Testis (tissue), 3 donors: Measurements from ENCODE around the gene BDKRB1. TPM values are rescaled to one million over a fixed set of nuclear protein-coding genes. Genes with fewer than 3 reads are reported as not detected.

Source experiments
- DNase-seq: peaks from one replicate; pipeline ENCODE4 v3.0.0-alpha.2; 2019
- H3K27ac ChIP-seq, 2 donors: fragments of 200-600 bp; sonication (generic); one replicate each; pipeline ENCODE4 v1.5.1; 2019
- H3K27me3 ChIP-seq: fragments of 200-600 bp; sonication (generic); one replicate; pipeline ENCODE4 v1.5.1; 2019
- H3K36me3 ChIP-seq: fragments of 200-600 bp; sonication (generic); one replicate; pipeline ENCODE4 v1.5.1; 2017; ENCODE audit warnings: low read depth; ENCODE audit errors: missing control alignments
- H3K4me1 ChIP-seq: fragments of 200-600 bp; sonication (generic); one replicate; pipeline ENCODE4 v1.5.1; 2019
- H3K4me3 ChIP-seq, 2 donors: fragments of 200-600 bp; sonication (generic); one replicate each; pipeline ENCODE4 v1.5.1; 2017 to 2019
- H3K9me3 ChIP-seq: fragments of 200-600 bp; sonication (generic); one replicate; pipeline ENCODE4 v1.5.1; 2017
- POLR2A ChIP-seq: fragments of 450-650 bp; IDR thresholded peaks from one replicate; pipeline ENCODE4 v1.6.1; 2017; ENCODE audit warnings: antibody characterized with exemption, mild to moderate bottlenecking, moderate library complexity
- WGBS, 2 donors: methylation state at CpG; one replicate each; pipeline ENCODE4 v1.1.5; 2018; 5-methylcytosine and 5-hydroxymethylcytosine counted together
- intact Hi-C: fragments of 100-400 bp; cut with DNase I; formaldehyde crosslinking; loops from one replicate; pipeline ENCODE4 v1.15.1; 2023; ENCODE audit warnings: low total_unique reads
- polyA plus RNA-seq: library from polyadenylated mRNA; stranded (reverse); fragments of 350-450 nt; fragmentation: Illumina TruSeq; extraction: RNeasy Lipid Tissue Mini Kit (QIAGEN cat#74804); gene quantifications from one replicate; pipeline ENCODE4 v1.2.3, GENCODE V29; 2014; ENCODE audit warnings: low read depth, low replicate concordance; ENCODE audit not compliant: insufficient read depth
- small RNA-seq, 2 donors: library from RNA; depleted of rRNA; stranded (forward); fragments of <200 nt; gene quantifications; one replicate each; pipeline ENCODE3, GENCODE V24; 2016
- total RNA-seq, 2 donors: library from RNA; depleted of rRNA; stranded (reverse); fragments of >200 nt; gene quantifications; one replicate each; pipeline ENCODE4 v1.2.3, GENCODE V29; 2016
- TF ChIP-seq, protein P1 (sequence below), 3 experiments: fragments of 450-650 bp in 2 of 3; fragments of 200-600 bp in 1 of 3; sonication (generic) in 1 of 3; IDR thresholded peaks; one replicate each; pipeline ENCODE4 v1.5.1; 2016 to 2019; ENCODE audit warnings: antibody characterized with exemption in 3 of 3, mild to moderate bottlenecking in 2 of 3, moderate library complexity in 1 of 3

Gene BDKRB1
- total and polyA plus RNA-seq, 3 donors from 2014 or later, result 3.3 to 4.9 (median 3.4) TPM

DNA sequence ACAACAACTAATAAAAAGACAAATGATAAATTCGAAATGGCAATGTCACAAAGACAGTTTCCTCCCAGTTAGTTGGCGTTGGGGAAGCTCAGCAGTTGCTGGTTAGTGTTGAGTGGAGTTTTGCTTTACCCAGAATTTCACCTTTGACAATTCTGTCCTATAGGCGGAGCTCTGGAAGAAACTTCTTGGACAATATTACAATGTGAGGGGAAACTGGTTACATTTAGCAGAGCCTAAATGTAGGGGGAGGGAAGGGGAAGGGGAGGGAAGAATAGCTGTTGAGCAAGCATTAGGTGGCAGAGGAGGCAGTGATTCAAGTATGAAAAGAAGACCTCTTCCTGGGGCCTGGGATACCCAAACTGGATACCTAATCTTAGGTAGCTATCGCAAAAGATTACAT is 51.4 kb downstream of the BDKRB1 start:
- 87 to 89% methylated on average over 4 of the region's 4 CpGs for WGBS, 2 donors
- TF ChIP-seq POLR2A, result no peak
- TF ChIP-seq, protein P1, sequence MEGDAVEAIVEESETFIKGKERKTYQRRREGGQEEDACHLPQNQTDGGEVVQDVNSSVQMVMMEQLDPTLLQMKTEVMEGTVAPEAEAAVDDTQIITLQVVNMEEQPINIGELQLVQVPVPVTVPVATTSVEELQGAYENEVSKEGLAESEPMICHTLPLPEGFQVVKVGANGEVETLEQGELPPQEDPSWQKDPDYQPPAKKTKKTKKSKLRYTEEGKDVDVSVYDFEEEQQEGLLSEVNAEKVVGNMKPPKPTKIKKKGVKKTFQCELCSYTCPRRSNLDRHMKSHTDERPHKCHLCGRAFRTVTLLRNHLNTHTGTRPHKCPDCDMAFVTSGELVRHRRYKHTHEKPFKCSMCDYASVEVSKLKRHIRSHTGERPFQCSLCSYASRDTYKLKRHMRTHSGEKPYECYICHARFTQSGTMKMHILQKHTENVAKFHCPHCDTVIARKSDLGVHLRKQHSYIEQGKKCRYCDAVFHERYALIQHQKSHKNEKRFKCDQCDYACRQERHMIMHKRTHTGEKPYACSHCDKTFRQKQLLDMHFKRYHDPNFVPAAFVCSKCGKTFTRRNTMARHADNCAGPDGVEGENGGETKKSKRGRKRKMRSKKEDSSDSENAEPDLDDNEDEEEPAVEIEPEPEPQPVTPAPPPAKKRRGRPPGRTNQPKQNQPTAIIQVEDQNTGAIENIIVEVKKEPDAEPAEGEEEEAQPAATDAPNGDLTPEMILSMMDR (IDR thresholded peaks at IDR 0.05), result no peak
- DNase-seq, result no peak
- no peaks in the 10 kb centered on the region for H3K9me3 ChIP-seq
- no peaks in the 10 kb centered on the region for H3K27me3 ChIP-seq
- no peaks in the 10 kb centered on the region for H3K36me3 ChIP-seq
- intact Hi-C loops, result no loop called here
- no peaks in the 10 kb centered on the region for H3K4me1 ChIP-seq
- H3K27ac ChIP-seq, result no peak overlapping the region
- no peak overlapping the region for H3K4me3 ChIP-seq

- intact Hi-C loops, result no loop called here
- Histone ChIP-seq H3K27me3 (no peaks in the 10 kb centered on the region), H3K4me1 (no peaks in the 10 kb centered on the region), H3K27ac (no peak overlapping the region), H3K4me3 (no peak overlapping the region), H3K9me3 (no peaks in the 10 kb centered on the region), H3K36me3 (no peaks in the 10 kb centered on the region)
- TF ChIP-seq POLR2A, result no peak
- TF ChIP-seq, protein P1 (IDR thresholded peaks at IDR 0.05), result no peak
- no peak for DNase-seq
- WGBS, 2 donors, result 95 to 96% methylated on average over 8 of the region's 8 CpGs
These were observed 53.3 kb downstream of the BDKRB1 start for GRCh38 chr14:96309133-96309895.

GRCh38 chr14:96309896-96310330 is 53.9 kb downstream of the BDKRB1 start:
- no peaks in the 10 kb centered on the region for H3K36me3 ChIP-seq
- H3K27ac ChIP-seq, result no peak overlapping the region
- intact Hi-C loops, result no loop called here
- no peak for TF ChIP-seq POLR2A
- TF ChIP-seq, protein P1 (IDR thresholded peaks at IDR 0.05), result no peak
- no peaks in the 10 kb centered on the region for H3K4me1 ChIP-seq
- WGBS, 2 donors, result 69 to 82% methylated on average over 5 of the region's 5 CpGs
- H3K9me3 ChIP-seq, result no peaks in the 10 kb centered on the region
- no peaks in the 10 kb centered on the region for H3K27me3 ChIP-seq
- DNase-seq, result no peak
- H3K4me3 ChIP-seq, result no peak overlapping the region

GRCh38 chr14:96310906-96311305 is 54.9 kb downstream of the BDKRB1 start:
- H3K4me3 ChIP-seq, result no peak overlapping the region
- intact Hi-C loops, result no loop called here
- H3K27me3 ChIP-seq, result no peaks in the 10 kb centered on the region
- no peaks in the 10 kb centered on the region for H3K9me3 ChIP-seq
- no peaks in the 10 kb centered on the region for H3K36me3 ChIP-seq
- WGBS, 2 donors, result 88 to 97% methylated on average over 6 of the region's 6 CpGs
- no peak for DNase-seq
- H3K4me1 ChIP-seq, result no peaks in the 10 kb centered on the region
- TF ChIP-seq, protein P1 (IDR thresholded peaks at IDR 0.05), result no peak
- no peak for TF ChIP-seq POLR2A
- no peak overlapping the region for H3K27ac ChIP-seq

Small RNA genes within 50 kb of the gene (small RNA-seq; reads per million reads assigned to genes)
- gene CKS1BP1, result 0 reads per million in 2 donors

Other genes with a start within 250 kb of the BDKRB1 start
- 1 to 10 TPM; 1.4 to 2.5 TPM for gene C14orf132, start 216.8 kb upstream of the BDKRB1 start, total RNA-seq
- gene C14orf132, start 216.8 kb upstream of the BDKRB1 start, polyA plus RNA-seq, result 8.4 TPM
- gene BDKRB2, start 51.4 kb upstream of the BDKRB1 start, total RNA-seq, result under 1 TPM; 0.63 to 0.87 TPM
- 2.9 TPM for gene BDKRB2, start 51.4 kb upstream of the BDKRB1 start, polyA plus RNA-seq
- gene ATG2B, start 107.1 kb downstream of the BDKRB1 start, total RNA-seq, result 10 to 100 TPM; 42.7 to 74.9 TPM
- 44.8 TPM for gene ATG2B, start 107.1 kb downstream of the BDKRB1 start, polyA plus RNA-seq
- 10 to 100 TPM; 11.2 to 25.4 TPM for gene GSKIP, start 107.3 kb downstream of the BDKRB1 start, total RNA-seq
- 68.3 TPM for gene GSKIP, start 107.3 kb downstream of the BDKRB1 start, polyA plus RNA-seq
- gene AK7, start 135.9 kb downstream of the BDKRB1 start, total RNA-seq, result 1 to 10 TPM; 8.5 to 8.8 TPM
- 16.3 TPM for gene AK7, start 135.9 kb downstream of the BDKRB1 start, polyA plus RNA-seq
- 100 to 1,000 TPM; 194 to 255 TPM for gene PAPOLA, start 246.2 kb downstream of the BDKRB1 start, total RNA-seq
- 166 TPM for gene PAPOLA, start 246.2 kb downstream of the BDKRB1 start, polyA plus RNA-seq